AG09309 (cell line): ENCODE data around the gene SMAD3.

ENCODE experiments used
- DNase-seq: peaks from one replicate; pipeline ENCODE4 v3.0.0-alpha.2; 2010; ENCODE audit warnings: low read depth
- H3K4me3 ChIP-seq: 2 replicates; pipeline ENCODE4 v1.5.1; 2011; ENCODE audit warnings: mild to moderate bottlenecking, low read depth, low read length, moderate library complexity; ENCODE audit not compliant: control insufficient read depth
- TF ChIP-seq, protein P1 (sequence below): IDR thresholded peaks from 2 replicates; pipeline ENCODE4 v1.5.1; 2011; ENCODE audit warnings: mild to moderate bottlenecking, low read depth, low read length, inconsistent platforms; ENCODE audit not compliant: insufficient read depth, control insufficient read depth; ENCODE audit errors: missing control alignments

SMAD3 gene

DNA sequence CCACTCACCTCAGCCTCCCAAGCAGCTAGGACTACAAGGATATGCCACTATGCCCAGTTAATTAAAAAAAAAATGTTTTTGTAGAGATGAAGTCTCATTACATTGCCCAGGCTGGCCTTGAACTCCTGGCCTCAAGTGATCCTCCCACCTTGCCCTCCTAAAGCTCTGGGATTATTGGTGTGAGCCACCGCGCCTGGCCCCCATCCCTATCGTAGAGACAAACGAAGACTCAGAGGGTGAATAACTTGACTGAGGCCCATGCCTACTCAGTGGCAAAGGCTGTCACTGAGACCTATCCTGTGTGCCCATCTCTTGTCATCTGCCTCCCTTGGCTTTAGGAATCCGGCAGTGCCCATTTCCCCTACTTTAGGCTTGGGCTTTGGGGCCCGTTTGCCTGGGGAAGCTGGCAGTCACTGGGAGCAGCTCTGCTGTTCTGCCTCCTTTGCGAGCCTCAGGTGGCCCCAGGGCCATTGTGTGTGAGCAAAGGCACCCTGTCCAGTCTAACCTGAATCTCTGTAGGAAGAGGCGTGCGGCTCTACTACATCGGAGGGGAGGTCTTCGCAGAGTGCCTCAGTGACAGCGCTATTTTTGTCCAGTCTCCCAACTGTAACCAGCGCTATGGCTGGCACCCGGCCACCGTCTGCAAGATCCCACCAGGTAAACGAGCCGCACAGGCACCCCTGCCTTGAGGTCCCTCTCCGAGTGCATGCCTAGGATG is 119.0 kb downstream of the SMAD3 start:
- no peak overlapping the region for H3K4me3 ChIP-seq
- no peak for DNase-seq
- TF ChIP-seq, protein P1, sequence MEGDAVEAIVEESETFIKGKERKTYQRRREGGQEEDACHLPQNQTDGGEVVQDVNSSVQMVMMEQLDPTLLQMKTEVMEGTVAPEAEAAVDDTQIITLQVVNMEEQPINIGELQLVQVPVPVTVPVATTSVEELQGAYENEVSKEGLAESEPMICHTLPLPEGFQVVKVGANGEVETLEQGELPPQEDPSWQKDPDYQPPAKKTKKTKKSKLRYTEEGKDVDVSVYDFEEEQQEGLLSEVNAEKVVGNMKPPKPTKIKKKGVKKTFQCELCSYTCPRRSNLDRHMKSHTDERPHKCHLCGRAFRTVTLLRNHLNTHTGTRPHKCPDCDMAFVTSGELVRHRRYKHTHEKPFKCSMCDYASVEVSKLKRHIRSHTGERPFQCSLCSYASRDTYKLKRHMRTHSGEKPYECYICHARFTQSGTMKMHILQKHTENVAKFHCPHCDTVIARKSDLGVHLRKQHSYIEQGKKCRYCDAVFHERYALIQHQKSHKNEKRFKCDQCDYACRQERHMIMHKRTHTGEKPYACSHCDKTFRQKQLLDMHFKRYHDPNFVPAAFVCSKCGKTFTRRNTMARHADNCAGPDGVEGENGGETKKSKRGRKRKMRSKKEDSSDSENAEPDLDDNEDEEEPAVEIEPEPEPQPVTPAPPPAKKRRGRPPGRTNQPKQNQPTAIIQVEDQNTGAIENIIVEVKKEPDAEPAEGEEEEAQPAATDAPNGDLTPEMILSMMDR, result no peak

DNA sequence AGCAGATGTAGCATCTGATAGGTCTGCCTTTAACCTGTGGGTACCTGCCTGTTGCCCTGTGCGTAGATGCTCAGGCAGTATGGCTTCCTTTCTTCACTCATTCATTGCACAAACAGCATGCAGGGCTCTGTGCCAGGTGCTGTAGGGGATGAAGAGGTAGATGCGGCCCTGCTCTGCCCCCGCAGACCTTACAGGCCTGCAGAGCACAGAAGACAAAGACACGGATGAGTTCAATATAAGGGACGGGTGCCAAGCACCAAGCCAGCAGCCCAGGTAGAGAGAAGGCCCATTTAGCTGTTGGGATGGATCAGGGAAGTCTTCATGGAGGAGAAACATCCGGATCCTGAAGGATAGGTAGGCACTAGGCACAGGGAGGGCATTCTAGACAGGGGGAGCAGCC is 119.6 kb downstream of the SMAD3 start:
- no peak for DNase-seq
- H3K4me3 ChIP-seq, result no peak overlapping the region
- TF ChIP-seq, protein P1, result no peak

DNA sequence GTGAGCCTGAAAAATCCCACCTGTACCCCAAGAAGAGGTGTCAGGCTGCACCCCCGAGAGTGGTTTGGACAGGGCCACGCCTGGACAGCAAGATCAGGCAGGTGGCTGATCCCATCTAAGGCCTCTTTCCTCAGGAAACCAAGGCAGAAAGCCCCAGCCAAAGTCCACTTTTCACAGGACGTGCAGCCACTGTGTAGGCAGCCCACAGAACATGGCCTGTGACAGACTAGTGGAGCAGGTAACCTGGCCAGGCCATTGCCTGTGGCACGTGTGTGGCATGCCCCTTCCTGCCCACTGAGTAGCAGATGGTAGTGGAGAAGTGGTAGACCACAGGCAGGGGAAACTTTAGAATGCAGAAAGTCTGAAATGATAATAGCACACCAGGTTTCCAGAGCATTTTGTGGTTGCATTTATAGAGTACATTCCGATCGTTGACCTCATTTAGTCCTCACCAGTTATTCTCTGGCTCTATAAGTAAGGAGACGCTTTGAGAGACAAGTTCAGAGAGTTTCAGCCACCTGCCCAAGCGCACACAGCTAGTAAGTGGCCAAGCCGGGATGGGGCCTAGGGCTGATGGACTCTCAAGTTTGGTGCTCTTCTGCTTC is 120.3 kb downstream of the SMAD3 start:
- no peak for DNase-seq

DNA sequence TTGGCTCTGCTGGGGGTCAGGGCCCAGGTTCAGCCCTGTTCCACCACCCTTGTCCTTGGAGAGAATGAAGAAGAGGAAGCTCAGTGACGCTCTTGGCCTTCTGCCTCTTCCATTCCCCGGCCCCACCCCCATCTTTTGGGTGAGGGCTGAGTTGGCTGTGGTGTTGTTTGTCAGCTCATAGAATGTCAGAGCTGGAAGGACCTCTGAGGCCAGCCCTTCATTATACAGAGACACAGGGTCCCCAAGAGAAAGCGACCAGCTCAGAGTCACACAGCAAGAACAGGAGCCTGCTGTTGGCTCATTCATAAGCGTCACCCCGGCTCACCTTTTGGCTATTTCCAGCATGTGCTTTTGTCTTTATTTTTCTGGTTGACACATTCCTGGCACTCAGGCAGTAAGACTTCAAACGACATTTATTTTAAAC is 120.8 kb downstream of the SMAD3 start:
- TF ChIP-seq, protein P1, result no peak
- H3K4me3 ChIP-seq, result no peak overlapping the region
- no peak for DNase-seq

More for the DNA sequence above, 120.3 kb downstream of the SMAD3 start:
- TF ChIP-seq, protein P1, result no peak
- H3K4me3 ChIP-seq, result no peak overlapping the region

DNA sequence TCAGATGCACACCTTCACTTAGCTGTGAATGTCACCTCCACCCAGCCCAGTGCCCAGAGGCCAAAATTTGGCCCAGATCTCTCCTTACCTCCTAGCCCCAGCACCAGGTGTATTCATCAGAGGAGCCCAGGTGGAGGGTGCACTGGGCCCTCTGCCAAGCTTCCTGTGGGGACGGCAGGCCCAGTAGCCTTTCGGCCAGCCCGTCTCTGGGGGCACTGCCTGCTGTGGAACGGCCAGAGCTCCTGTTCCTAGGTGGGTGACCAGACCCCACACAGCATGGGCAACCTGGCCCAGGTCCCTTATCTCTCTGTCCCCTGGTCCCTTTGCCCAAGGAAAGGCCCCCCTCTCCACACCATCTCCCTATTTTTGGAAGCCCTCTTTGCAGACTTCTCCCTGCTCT is 121.3 kb downstream of the SMAD3 start:
- DNase-seq, result no peak
- no peak overlapping the region for H3K4me3 ChIP-seq
- TF ChIP-seq, protein P1, result no peak

DNA sequence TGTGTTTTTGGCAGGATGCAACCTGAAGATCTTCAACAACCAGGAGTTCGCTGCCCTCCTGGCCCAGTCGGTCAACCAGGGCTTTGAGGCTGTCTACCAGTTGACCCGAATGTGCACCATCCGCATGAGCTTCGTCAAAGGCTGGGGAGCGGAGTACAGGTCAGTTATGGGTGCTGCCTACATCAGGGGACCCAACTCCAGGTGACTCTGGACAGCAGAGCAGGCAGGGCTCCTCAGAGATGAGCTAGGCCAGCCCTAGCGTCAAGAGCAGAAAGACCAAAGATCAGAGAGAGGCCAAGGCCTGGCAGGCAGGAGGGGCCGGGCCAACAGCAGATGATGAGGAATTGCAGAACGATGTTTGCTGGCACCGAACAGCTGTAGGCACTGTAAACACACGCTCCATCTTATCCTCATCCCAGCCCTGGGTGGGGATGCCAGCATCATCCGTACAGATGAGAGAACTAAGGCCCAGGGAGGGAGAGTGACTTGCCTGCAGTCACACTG is 122.0 kb downstream of the SMAD3 start:
- H3K4me3 ChIP-seq, result no peak overlapping the region
- TF ChIP-seq, protein P1, result no peak
- no peak for DNase-seq
